ENCODE measurements around the gene MYOZ2. TPM values are rescaled to one million over a fixed set of nuclear protein-coding genes. Genes with fewer than 3 reads are reported as not detected.

Gene MYOZ2
- total and polyA plus RNA-seq, 2 of the 13 experiments (the other 11 are each of a cell fraction or from before 2014, with no cell fraction given), result 0.03 TPM; not detected in 1

- no peak for TF ChIP-seq DDIT3 (CRISPR knock-in tag; IDR thresholded peaks at IDR 0.05)
- TF ChIP-seq ZNF251 (CRISPR knock-in tag; IDR thresholded peaks at IDR 0.05), result no peak
- no peak for TF ChIP-seq RNF2 (conservative IDR thresholded peaks at IDR 0.05; ENCODE audit: low read depth)
- peak; percentile 20; the same call in 1 of the 2 replicates for TF ChIP-seq FOXP4 (CRISPR knock-in tag; IDR thresholded peaks at IDR 0.05)
- no peak for TF ChIP-seq DPF2 (CRISPR knock-in tag; IDR thresholded peaks at IDR 0.05; ENCODE audit: borderline replicate concordance, low read depth)
- TF ChIP-seq CEBPZ (IDR thresholded peaks at IDR 0.05; ENCODE audit: low read length), result no peak
- peak; percentile 62; the same call in 1 of the 2 replicates for TF ChIP-seq ZBTB3 (CRISPR knock-in tag; IDR thresholded peaks at IDR 0.05; ENCODE audit: borderline replicate concordance, low read depth)
- no peak for TF ChIP-seq SETDB1 (CRISPR knock-in tag; IDR thresholded peaks at IDR 0.05; ENCODE audit: borderline replicate concordance)
- 0 out of 2 replicates have a peak, but pooled peaks have one; percentile 43 for TF ChIP-seq POGK (CRISPR knock-in tag; conservative IDR thresholded peaks at IDR 0.05)
- no peak for TF ChIP-seq ZNF564 (CRISPR knock-in tag; IDR thresholded peaks at IDR 0.05)
- no peak for TF ChIP-seq CENPX (CRISPR knock-in tag; IDR thresholded peaks at IDR 0.05)
- TF ChIP-seq RBM39 (IDR thresholded peaks at IDR 0.05; ENCODE audit: low read depth, low read length, poor library complexity, severe bottlenecking), result no peak
- TF ChIP-seq AFF4 (CRISPR knock-in tag; IDR thresholded peaks at IDR 0.05), result 0 out of 2 replicates have a peak, but pooled peaks have one; percentile 40
- peak; percentile 74; the same call in 1 of the 2 replicates for TF ChIP-seq ZNF430 (CRISPR knock-in tag; IDR thresholded peaks at IDR 0.05)
- TF ChIP-seq ZC3H4 (CRISPR knock-in tag; IDR thresholded peaks at IDR 0.05; ENCODE audit: borderline replicate concordance), result no peak
These were observed 77.5 kb downstream of the MYOZ2 start (continued) for GRCh38 chr4:119212964-119213606.

Measured in HepG2 (cell line).